Kidney epithelial cell (primary cell): ENCODE data around the gene TEKT5. TPM values are rescaled to one million over a fixed set of nuclear protein-coding genes. Genes with fewer than 3 reads are reported as not detected.

Source experiments
- DNase-seq: peaks from one replicate; pipeline ENCODE4 v3.0.0-alpha.2; 2010; ENCODE audit warnings: low read depth
- H3K27me3 ChIP-seq: 2 replicates; pipeline ENCODE4 v1.6.0; 2011; ENCODE audit warnings: low read length; ENCODE audit not compliant: control insufficient read depth, insufficient read depth
- H3K36me3 ChIP-seq: 2 replicates; pipeline ENCODE4 v1.5.1; 2011; ENCODE audit warnings: low read length; ENCODE audit not compliant: control insufficient read depth, insufficient read depth
- H3K4me3 ChIP-seq: 2 replicates; pipeline ENCODE4 v1.5.1; 2011; ENCODE audit warnings: low read depth, mild to moderate bottlenecking, control low read depth, low read length
- total RNA-seq: library from RNA; depleted of rRNA; stranded (reverse); fragments of >200 nt; gene quantifications from 2 replicates; pipeline ENCODE4 v1.2.3, GENCODE V29; 2015
- TF ChIP-seq, protein P1 (sequence below): IDR thresholded peaks from 2 replicates; pipeline ENCODE4 v1.5.1; 2011; ENCODE audit warnings: mild to moderate bottlenecking, moderate library complexity, low read length, control low read depth, inconsistent platforms; ENCODE audit not compliant: insufficient read depth, poor library complexity, severe bottlenecking

The TEKT5 gene
- total RNA-seq, 1 donor from 2014 or later = 0.04 TPM

- Histone ChIP-seq H3K36me3 (no peaks in the 10 kb centered on the region), H3K4me3 (no peak overlapping the region), H3K27me3 (no peaks in the 10 kb centered on the region)
- DNase-seq = no peak
- TF ChIP-seq, protein P1, sequence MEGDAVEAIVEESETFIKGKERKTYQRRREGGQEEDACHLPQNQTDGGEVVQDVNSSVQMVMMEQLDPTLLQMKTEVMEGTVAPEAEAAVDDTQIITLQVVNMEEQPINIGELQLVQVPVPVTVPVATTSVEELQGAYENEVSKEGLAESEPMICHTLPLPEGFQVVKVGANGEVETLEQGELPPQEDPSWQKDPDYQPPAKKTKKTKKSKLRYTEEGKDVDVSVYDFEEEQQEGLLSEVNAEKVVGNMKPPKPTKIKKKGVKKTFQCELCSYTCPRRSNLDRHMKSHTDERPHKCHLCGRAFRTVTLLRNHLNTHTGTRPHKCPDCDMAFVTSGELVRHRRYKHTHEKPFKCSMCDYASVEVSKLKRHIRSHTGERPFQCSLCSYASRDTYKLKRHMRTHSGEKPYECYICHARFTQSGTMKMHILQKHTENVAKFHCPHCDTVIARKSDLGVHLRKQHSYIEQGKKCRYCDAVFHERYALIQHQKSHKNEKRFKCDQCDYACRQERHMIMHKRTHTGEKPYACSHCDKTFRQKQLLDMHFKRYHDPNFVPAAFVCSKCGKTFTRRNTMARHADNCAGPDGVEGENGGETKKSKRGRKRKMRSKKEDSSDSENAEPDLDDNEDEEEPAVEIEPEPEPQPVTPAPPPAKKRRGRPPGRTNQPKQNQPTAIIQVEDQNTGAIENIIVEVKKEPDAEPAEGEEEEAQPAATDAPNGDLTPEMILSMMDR = no peak
Measured at GRCh38 chr16:10610499-10611184, 84.1 kb downstream of the TEKT5 start.

- Histone ChIP-seq H3K36me3 (no peaks in the 10 kb centered on the region), H3K4me3 (no peak overlapping the region), H3K27me3 (no peaks in the 10 kb centered on the region)
- no peak for DNase-seq
- TF ChIP-seq, protein P1 = no peak
Measured at GRCh38 chr16:10609402-10609774, 85.3 kb downstream of the TEKT5 start.

DNA sequence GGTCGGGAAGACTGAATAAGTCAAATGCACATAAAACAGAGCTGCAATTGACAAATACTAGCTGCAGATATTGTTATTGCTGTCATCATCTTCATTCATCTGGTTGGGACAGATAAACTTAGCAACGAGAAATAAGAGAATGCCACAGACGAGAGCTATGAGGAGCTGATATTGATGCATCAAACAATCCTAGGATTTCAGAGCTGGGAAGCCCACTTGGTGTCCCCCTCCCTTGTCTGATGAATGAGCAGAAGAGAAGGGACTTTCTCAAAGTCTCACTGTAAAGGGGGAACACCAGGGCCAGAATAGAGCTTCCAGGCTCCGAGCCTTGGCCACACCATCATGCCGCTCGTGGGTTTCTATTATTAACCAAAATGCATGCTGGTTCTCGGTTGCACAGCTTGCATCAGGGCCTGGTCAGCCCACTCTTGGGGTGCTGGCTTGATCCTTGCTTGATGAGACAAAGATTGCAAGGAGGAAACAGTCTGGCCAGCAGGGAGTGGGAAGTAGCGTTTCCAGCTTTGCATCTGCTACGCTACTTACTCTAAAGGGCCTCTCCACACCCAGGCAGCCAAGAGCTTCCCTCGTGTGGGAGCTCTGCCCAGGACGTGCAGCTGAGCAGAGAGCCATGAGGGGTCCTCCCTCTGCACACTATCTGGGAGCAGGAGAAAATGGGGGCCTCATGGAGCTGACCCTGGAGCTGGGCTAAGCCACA is 85.9 kb downstream of the TEKT5 start:
- Histone ChIP-seq H3K36me3 (no peaks in the 10 kb centered on the region), H3K27me3 (no peaks in the 10 kb centered on the region), H3K4me3 (no peak overlapping the region)
- no peak for DNase-seq
- TF ChIP-seq, protein P1 = no peak

GRCh38 chr16:10607157-10607556 is 87.6 kb downstream of the TEKT5 start:
- no peak for DNase-seq
- no peaks in the 10 kb centered on the region for H3K27me3 ChIP-seq
- no peak overlapping the region for H3K4me3 ChIP-seq
- TF ChIP-seq, protein P1 = no peak
- H3K36me3 ChIP-seq = no peaks in the 10 kb centered on the region

- H3K27me3 ChIP-seq = no peaks in the 10 kb centered on the region
- no peaks in the 10 kb centered on the region for H3K36me3 ChIP-seq
- TF ChIP-seq, protein P1 = no peak
- DNase-seq = no peak
- H3K4me3 ChIP-seq = no peak overlapping the region
Measured at GRCh38 chr16:10606607-10607006, 88.1 kb downstream of the TEKT5 start.

DNA sequence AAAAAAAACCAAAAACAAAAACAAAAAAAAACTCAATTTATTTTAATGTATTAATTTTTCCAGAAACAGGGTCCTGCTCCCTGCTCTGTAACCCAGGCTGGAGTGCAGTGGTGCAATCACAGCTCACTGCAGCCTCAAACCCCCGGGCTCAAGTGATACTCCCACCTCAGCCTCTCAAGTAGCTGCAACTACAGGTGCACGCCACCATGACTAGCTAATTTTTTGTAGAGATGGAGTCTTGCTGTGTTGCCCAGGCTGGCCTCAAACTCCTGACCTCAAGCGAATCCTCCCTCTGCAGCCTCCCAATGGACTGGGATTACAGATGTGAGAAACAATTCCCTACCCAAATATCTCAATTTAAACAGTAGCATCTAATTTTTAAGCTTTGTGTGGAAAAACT is 89.1 kb downstream of the TEKT5 start:
- no peak for DNase-seq
- no peak overlapping the region for H3K4me3 ChIP-seq
- TF ChIP-seq, protein P1 = no peak
- no peaks in the 10 kb centered on the region for H3K36me3 ChIP-seq
- no peaks in the 10 kb centered on the region for H3K27me3 ChIP-seq
